Measurements from ENCODE around the gene CHCHD3. TPM values are rescaled to one million over a fixed set of nuclear protein-coding genes. Genes with fewer than 3 reads are reported as not detected.

The CHCHD3 gene
- total RNA-seq, 1 experiment from 2014 or later, result 102 TPM

- no peaks in the 10 kb centered on the region for H3K9me3 ChIP-seq
- no peaks in the 10 kb centered on the region for H3K36me3 ChIP-seq (ENCODE audit: control insufficient read depth, insufficient read depth, low read length)
- DNase-seq, result no peak
- POLR2A ChIA-PET, result no interaction called here
- Mint-ChIP-seq H3K9me3 (ENCODE audit: unreplicated experiment) (no peaks in the 10 kb centered on the region), H3K4me1 (ENCODE audit: low read depth, unreplicated experiment) (no peaks in the 10 kb centered on the region), H3K27ac (ENCODE audit: unreplicated experiment) (no peak overlapping the region), H3K4me3 (ENCODE audit: unreplicated experiment) (no peak overlapping the region), H3K36me3 (ENCODE audit: insufficient read depth, unreplicated experiment) (peaks cover 12% of the 10 kb centered on the region), H3K27me3 (ENCODE audit: insufficient read depth, unreplicated experiment) (no peaks in the 10 kb centered on the region)
- no peaks in the 10 kb centered on the region for H3K4me1 ChIP-seq
- H3K4me3 ChIP-seq (ENCODE audit: low read depth, low read length), result no peak overlapping the region
- no peak for TF ChIP-seq CTCF (IDR thresholded peaks at IDR 0.05; ENCODE audit: insufficient read depth in 1 of 2, low read depth in 1 of 2, low read length in 1 of 2, severe bottlenecking in 1 of 2, unreplicated experiment in 1 of 2)
- CTCF ChIA-PET, result no interaction called here
- no TSS peak for BruUV-seq (replicated peaks)
- intact Hi-C loops (cut with micrococcal nuclease; ENCODE audit: unreplicated experiment), result no loop called here
- H3K27me3 ChIP-seq (replicated peaks; ENCODE audit: control insufficient read depth, insufficient read depth, low read length), result no peaks in the 10 kb centered on the region
These were observed 101.5 kb downstream of the CHCHD3 start for GRCh38 chr7:132980402-132980801.

- H3K27me3 Mint-ChIP-seq (ENCODE audit: insufficient read depth, unreplicated experiment), result no peaks in the 10 kb centered on the region
- BruUV-seq (replicated peaks), result no TSS peak
- no peak overlapping the region for H3K27ac Mint-ChIP-seq (ENCODE audit: unreplicated experiment)
- H3K4me1 Mint-ChIP-seq (ENCODE audit: low read depth, unreplicated experiment), result no peaks in the 10 kb centered on the region
- intact Hi-C loops (cut with micrococcal nuclease; ENCODE audit: unreplicated experiment), result no loop called here
- ChIA-PET CTCF (no interaction called here), POLR2A (no interaction called here)
- no peaks in the 10 kb centered on the region for H3K9me3 Mint-ChIP-seq (ENCODE audit: unreplicated experiment)
- Histone ChIP-seq H3K4me1 (no peaks in the 10 kb centered on the region), H3K36me3 (ENCODE audit: control insufficient read depth, insufficient read depth, low read length) (no peaks in the 10 kb centered on the region), H3K9me3 (no peaks in the 10 kb centered on the region), H3K27me3 (replicated peaks; ENCODE audit: control insufficient read depth, insufficient read depth, low read length) (no peaks in the 10 kb centered on the region), H3K4me3 (ENCODE audit: low read depth, low read length) (no peak overlapping the region)
- no peak for DNase-seq
- peaks cover 12% of the 10 kb centered on the region for H3K36me3 Mint-ChIP-seq (ENCODE audit: insufficient read depth, unreplicated experiment)
- TF ChIP-seq CTCF (IDR thresholded peaks at IDR 0.05; ENCODE audit: insufficient read depth in 1 of 2, low read depth in 1 of 2, low read length in 1 of 2, severe bottlenecking in 1 of 2, unreplicated experiment in 1 of 2), result no peak
- no peak overlapping the region for H3K4me3 Mint-ChIP-seq (ENCODE audit: unreplicated experiment)
These were observed 102.4 kb downstream of the CHCHD3 start for GRCh38 chr7:132979524-132979923.

GRCh38 chr7:132977234-132977633 lies 104.7 kb downstream of the CHCHD3 start:
- Mint-ChIP-seq H3K4me1 (ENCODE audit: low read depth, unreplicated experiment) (no peaks in the 10 kb centered on the region), H3K36me3 (ENCODE audit: insufficient read depth, unreplicated experiment) (peaks cover 5% of the 10 kb centered on the region), H3K4me3 (ENCODE audit: unreplicated experiment) (no peak overlapping the region), H3K27ac (ENCODE audit: unreplicated experiment) (no peak overlapping the region), H3K9me3 (ENCODE audit: unreplicated experiment) (no peaks in the 10 kb centered on the region), H3K27me3 (ENCODE audit: insufficient read depth, unreplicated experiment) (no peaks in the 10 kb centered on the region)
- POLR2A ChIA-PET, result no interaction called here
- no peak for TF ChIP-seq CTCF (IDR thresholded peaks at IDR 0.05; ENCODE audit: insufficient read depth in 1 of 2, low read depth in 1 of 2, low read length in 1 of 2, severe bottlenecking in 1 of 2, unreplicated experiment in 1 of 2)
- DNase-seq, result no peak
- BruUV-seq (replicated peaks), result no TSS peak
- Histone ChIP-seq H3K4me3 (ENCODE audit: low read depth, low read length) (no peak overlapping the region), H3K9me3 (no peaks in the 10 kb centered on the region), H3K4me1 (no peaks in the 10 kb centered on the region), H3K27me3 (replicated peaks; ENCODE audit: control insufficient read depth, insufficient read depth, low read length) (no peaks in the 10 kb centered on the region), H3K36me3 (ENCODE audit: control insufficient read depth, insufficient read depth, low read length) (no peaks in the 10 kb centered on the region)
- CTCF ChIA-PET, result no interaction called here
- intact Hi-C loops (cut with micrococcal nuclease; ENCODE audit: unreplicated experiment), result no loop called here
